Iris pigment epithelial cell (primary cell): ENCODE measurements around the gene C6orf163.

Source experiments
- DNase-seq: peaks from one replicate; pipeline ENCODE4 v3.0.0-alpha.2; 2011; ENCODE audit warnings: low read depth

The C6orf163 gene

GRCh38 chr6:87357479-87358196, 13.0 kb downstream of the C6orf163 start:
- DNase-seq = no peak

DNA sequence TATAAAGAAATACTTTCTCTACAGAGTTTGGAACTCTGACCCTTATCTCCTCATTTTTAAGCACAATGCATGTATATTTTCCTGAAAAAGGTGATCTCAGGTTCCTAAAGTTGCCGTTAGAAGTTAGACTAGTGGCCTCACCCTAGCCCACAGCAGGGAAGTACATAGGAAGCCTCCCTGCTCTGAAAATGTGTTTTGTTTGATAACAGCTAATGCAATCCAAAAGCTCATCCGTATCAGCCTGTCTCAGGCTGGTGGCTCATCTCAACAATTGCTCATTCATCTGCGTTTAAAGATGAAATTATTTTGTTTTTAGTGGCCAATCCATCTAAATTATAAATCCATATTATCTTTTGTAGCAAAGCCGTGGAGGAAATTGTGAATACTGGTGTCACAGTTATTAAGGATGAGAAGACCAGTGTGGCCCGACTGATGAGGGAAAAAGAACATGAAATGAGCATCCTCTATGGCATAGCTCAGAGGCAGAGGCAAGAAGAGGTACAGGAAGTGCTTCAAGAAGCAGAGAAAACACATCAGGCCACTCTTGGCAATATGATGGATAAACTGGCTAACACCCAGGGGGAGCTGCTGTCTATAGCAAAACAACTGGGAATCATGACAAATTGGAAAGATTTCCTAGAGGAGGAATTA, 20.1 kb downstream of the C6orf163 start:
- DNase-seq = no peak

GRCh38 chr6:87366072-87366827, 21.6 kb downstream of the C6orf163 start:
- peak; percentile 24 for DNase-seq

DNA sequence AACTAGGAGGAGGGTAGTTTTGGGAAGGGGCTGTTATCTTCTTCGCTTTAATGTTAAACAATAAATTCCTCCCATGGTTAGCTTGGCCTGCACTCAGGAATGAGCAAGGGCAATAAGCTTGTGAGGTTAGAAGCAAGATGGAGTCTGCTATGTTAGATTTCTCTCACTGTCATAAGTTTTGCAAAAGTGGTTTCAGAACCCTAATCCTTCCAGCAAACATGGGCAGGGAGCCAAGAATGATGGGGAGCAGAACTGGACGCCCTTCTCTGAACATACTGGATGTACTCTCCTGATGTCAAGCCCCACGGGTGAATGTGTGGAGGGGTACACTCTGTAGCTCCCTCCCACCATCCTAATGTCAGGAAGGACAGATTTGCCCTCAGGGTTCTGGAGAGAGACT, 22.3 kb downstream of the C6orf163 start:
- no peak for DNase-seq

DNA sequence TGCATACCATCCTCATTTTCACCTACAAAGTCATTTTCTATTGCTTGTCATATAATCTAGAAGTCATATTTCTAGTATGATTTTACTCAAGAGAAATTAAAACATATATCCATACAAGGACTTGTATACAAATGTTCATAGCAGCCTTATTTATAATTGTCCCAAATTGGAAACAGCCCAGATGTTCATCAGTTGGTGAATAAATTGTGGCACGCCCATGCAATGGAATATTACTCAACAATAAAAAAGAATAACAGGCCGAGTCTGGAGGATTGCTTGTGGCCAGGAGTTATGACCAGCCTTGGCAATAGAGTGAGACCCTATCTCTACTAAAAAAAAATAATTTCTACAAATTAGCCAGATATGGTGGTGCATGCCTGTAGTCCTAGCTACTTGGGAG, 28.8 kb downstream of the C6orf163 start:
- DNase-seq = no peak

- no peak for DNase-seq
Measured at GRCh38 chr6:87375315-87375714, 30.7 kb downstream of the C6orf163 start.

- no peak for DNase-seq
Measured at GRCh38 chr6:87376643-87377042, 32.0 kb downstream of the C6orf163 start.

GRCh38 chr6:87378947-87379346, 34.3 kb downstream of the C6orf163 start:
- no peak for DNase-seq

DNA sequence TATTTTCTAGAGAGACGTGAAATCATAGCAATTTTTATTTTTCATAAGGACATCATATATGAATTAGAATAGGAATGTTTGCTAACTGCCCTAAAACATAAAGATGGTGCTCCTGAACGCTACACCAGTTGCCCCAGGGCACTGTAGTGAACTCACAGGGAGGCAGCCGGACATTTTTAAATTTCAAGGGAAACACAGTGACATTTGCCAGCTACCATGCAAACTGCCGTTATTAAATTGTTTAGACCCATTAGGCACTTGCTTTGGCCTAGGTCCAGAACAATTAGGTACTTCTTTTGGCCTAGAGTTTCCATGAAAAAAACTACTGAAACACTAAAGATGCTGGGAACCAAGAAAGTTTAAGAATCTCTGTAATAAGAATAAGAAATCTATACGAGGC, 38.2 kb downstream of the C6orf163 start:
- no peak for DNase-seq

DNA sequence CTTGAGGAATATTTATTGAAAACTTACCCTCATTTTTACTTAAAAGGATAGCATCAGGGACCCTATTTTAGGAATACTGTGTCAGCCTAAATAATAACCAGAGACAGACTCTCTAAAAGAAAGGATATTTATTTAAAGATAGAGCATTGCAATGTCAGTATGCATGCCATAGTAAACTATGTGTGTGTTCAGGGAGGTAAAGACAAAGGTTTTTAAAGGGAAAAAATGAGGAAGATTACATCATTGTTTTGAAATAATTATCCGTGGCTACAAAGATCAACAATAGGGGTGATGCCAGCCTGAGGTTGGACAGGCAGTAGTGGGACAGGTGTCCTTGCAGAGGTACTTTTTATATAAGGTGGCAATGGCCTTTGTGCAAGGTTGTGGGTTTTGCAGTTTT, 39.4 kb downstream of the C6orf163 start:
- no peak for DNase-seq

DNA sequence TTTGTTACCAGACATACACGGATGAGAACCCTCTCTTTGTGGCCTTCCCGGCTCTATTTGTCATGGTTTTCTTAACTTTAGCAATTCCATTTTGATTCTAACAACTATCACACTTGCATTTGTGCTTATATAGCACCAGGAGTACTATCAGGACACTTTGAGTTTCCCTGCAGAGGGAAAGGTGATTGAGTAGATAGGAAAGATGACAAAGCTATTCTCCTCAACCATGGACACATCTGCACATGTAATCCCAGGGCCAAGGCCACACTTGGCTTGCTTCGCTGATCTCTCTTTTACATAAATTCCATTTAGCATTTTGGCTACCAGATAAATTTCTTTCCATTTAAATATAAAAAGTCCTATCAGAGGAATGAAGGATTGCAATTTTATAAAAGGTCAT, 39.8 kb downstream of the C6orf163 start:
- DNase-seq = no peak

- peak; percentile 35 for DNase-seq
Measured at GRCh38 chr6:87391334-87391733, 46.7 kb downstream of the C6orf163 start.

- peak; percentile 67 for DNase-seq
Measured at GRCh38 chr6:87393026-87393622, 48.5 kb downstream of the C6orf163 start.

DNA sequence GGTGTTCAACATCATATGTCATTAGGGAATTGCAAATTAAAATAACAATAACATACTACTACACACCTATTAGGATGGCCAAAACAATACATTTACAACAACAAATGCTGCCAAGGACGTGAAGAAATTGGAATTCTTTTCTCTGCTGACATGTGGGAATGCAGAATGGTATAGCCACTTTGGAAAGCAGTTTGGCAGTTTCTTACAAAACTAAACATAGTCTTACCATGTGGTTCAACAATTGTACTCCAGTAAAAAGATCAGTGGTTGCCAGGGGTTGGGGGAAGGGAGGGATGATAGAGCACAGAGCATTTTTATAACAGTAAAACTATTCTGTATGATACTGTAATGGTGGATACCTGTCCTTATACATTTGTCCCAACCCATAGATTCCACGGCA, 50.8 kb downstream of the C6orf163 start:
- no peak for DNase-seq

DNA sequence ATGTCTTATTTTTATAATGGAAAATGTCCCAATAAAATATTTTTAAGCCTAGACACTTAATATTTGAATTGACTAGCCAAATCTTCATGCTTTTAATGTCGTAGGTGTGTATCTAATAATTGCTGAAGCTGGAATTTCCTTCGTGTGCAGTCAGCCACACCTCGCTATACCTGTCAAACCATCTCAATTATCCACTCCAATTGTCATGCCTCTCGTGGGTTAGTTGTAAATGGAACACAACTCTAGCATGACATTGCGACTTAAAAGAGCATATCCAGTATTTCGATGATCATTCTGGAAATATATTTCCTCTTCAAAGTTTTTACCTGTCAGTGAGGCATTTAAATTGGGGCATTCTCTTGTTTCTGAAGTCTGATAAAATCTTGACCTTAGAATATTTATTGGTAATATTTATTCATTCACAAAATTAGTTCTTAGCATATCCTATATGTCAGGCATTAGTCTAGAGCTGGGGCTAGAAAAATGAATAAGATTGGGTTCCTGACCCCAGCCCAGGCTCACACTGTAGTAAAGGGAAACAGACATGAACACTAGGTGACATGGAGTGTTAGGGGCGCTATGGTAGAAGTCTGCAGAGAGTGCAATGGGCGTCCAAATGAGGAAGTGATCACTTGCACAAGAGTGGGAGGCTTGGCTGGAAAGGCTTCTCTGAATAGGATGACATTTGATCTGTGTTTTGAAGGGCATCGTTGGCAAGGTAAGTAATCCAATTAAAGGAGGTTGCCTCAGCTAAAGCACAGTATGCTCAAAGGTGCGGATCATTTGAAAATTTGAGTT, 52.2 kb downstream of the C6orf163 start:
- DNase-seq = no peak

DNA sequence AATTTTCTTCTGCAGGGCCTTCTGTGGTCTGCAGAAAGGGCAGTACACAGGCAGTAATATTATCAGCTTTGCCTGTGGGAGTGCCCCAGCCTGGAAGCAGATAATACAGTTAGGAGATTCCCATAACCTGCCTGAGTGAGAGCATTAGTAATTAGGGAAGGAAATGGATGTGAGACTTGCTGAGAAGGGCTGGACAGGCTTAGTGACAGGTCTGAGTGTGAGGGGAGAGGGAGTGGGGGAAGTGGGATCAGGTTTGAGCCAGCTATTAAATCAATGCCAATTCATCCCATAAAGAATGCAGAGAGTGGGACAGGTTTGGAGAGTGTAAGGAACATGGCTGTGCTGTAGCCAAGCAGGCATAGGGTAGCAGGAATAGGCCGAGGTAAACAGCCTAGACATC, 53.0 kb downstream of the C6orf163 start:
- DNase-seq = no peak

GRCh38 chr6:87401832-87402231, 57.2 kb downstream of the C6orf163 start:
- no peak for DNase-seq

- peak; percentile 61 for DNase-seq
Measured at GRCh38 chr6:87407561-87407900, 62.9 kb downstream of the C6orf163 start.

GRCh38 chr6:87407901-87408720, 63.5 kb downstream of the C6orf163 start, which contains the start of gene CFAP206:
TSS of gene CFAP206 (plus strand) at chr6:87407972. CDS start at chr6:87409840, 1,868 bp downstream.
- peak; percentile 87 for DNase-seq

DNA sequence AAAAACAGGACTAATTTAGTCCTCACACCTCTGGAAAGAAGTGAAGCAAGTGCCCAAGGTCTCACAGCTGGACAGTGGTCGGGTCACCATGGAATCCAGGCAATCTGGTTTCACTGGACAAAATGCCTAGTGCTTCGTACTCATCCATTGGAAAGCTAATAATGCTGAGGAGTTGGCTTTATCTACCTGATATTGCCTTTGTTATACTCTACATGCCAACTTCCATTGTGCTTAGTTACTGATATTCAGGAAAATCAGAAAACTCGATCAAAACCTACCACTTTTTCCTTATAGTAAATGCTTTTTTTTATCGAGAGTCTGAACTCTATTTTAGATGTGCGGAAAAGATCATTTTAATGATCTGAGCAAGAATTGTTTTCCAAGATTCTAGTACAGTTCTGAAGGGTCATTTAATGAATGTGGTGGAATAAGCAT, 64.1 kb downstream of the C6orf163 start:
- DNase-seq = no peak
